ENCODE measurements around the gene HELQ. TPM values are rescaled to one million over a fixed set of nuclear protein-coding genes. Genes with fewer than 3 reads are reported as not detected.

HELQ gene
- total and polyA plus RNA-seq, 2 of the 13 experiments (the other 11 are each of a cell fraction or from before 2014, with no cell fraction given) = 6.6 to 10.8 TPM

- FAIRE-seq (no peak), DNase-seq (ENCODE audit: low spot score) (no peak)
These were observed 74.5 kb downstream of the HELQ start for GRCh38 chr4:83381173-83381572.

More at GRCh38 chr4:83381173-83381572, 74.5 kb downstream of the HELQ start:
- no TSS peak for BruUV-seq (replicated peaks)
- H3K27me3 ChIP-seq (ENCODE audit: control insufficient read depth in 1 of 2, insufficient read depth in 2 of 2, low read length in 2 of 2) = no peaks in the 10 kb centered on the region
- CTCF ChIA-PET (ENCODE audit: low intra/inter-chr PET ratio, low total read pairs) = no interaction called here
- TF ChIP-seq ZNF772 (CRISPR knock-in tag; IDR thresholded peaks at IDR 0.05) (no peak), PAXIP1 (CRISPR knock-in tag; conservative IDR thresholded peaks at IDR 0.05) (no peak), ZNF235 (CRISPR knock-in tag; IDR thresholded peaks at IDR 0.05; ENCODE audit: borderline replicate concordance) (no peak), ZFAT (CRISPR knock-in tag; conservative IDR thresholded peaks at IDR 0.05) (no peak), ZNF329 (CRISPR knock-in tag; IDR thresholded peaks at IDR 0.05; ENCODE audit: low read depth) (no peak), SP140L (CRISPR knock-in tag; IDR thresholded peaks at IDR 0.05; ENCODE audit: borderline replicate concordance) (no peak), SCMH1 (CRISPR knock-in tag; IDR thresholded peaks at IDR 0.05; ENCODE audit: borderline replicate concordance) (no peak), ZNF33A (CRISPR knock-in tag; IDR thresholded peaks at IDR 0.05; ENCODE audit: borderline replicate concordance) (no peak), ZNF572 (CRISPR knock-in tag; IDR thresholded peaks at IDR 0.05) (no peak), KDM1A (CRISPR knock-in tag; IDR thresholded peaks at IDR 0.05) (no peak)
- no peak overlapping the region for H3K4me3 ChIP-seq (replicated peaks in 1 of 3; ENCODE audit: insufficient read depth in 1 of 3, low read depth in 2 of 3, low read length in 3 of 3)
- H3K4me2 ChIP-seq (ENCODE audit: low read depth, low read length) = no peak overlapping the region
- no peak overlapping the region for H3K27ac ChIP-seq (ENCODE audit: extremely low read length, insufficient read depth, low read length)
- WGBS (ENCODE audit: low lambda C conversion rate) = 8% methylated on average over 4 of the region's 4 CpGs
- H3K79me2 ChIP-seq (ENCODE audit: insufficient read depth, low read length) = no peaks in the 10 kb centered on the region
- intact Hi-C loops (cut with micrococcal nuclease; ENCODE audit: unreplicated experiment) (no loop called here), in situ Hi-C loops (cut with HindIII; ENCODE audit: extremely low pct_ligation_motif_present, low pct_unique_long_range_greater_than_20kb) (no loop called here)
- no peaks in the 10 kb centered on the region for H4K20me1 ChIP-seq (ENCODE audit: insufficient read depth, low read length)
- no peak overlapping the region for H2AFZ ChIP-seq (ENCODE audit: low read length)
- peaks cover 14% of the 10 kb centered on the region for H3K9me3 ChIP-seq (ENCODE audit: low read length)
- no peak overlapping the region for H3K9ac ChIP-seq (ENCODE audit: insufficient read depth, low read depth, low read length)
- no peaks in the 10 kb centered on the region for H3K4me1 ChIP-seq (ENCODE audit: insufficient read depth, low read length)
- POLR2A ChIA-PET = no interaction called here
- ATAC-seq = no peak
- no peaks in the 10 kb centered on the region for H3K36me3 ChIP-seq (replicated peaks in 1 of 2; ENCODE audit: control insufficient read depth in 1 of 2, insufficient read depth in 2 of 2, low read length in 2 of 2)
